Stimulated activated CD8-positive, alpha-beta memory T cell treated with anti-CD3 and anti-CD28 coated beads, Interleukin-4, amount 100 ng/mL, for 24 hours (primary cell): ENCODE results near the gene CELF4.

Experiments
- DNase-seq: peaks from one replicate; pipeline ENCODE4 v3.0.0-alpha.2; 2020; ENCODE audit warnings: low read depth

The CELF4 gene

DNA sequence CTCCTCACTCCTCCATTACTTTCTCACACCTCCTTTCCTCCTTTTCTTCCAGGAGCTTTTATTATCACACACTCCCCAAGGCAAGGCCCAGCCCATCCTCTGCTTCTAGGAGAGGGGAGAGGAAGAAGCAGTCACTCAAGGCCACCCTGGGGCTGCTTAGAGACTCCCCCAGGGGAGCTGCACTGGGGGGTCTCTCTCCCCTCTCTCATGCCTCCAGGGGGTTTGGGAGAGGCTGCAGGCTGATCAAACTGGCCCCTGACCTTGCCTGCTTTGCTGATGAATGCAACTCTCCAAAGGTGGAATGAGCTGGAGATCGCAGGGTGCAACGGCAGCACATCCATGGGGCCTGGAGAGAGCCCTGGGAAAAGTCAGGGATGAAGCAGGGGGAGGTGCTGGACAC lies 216.9 kb downstream of the CELF4 start:
- DNase-seq = no peak

DNA sequence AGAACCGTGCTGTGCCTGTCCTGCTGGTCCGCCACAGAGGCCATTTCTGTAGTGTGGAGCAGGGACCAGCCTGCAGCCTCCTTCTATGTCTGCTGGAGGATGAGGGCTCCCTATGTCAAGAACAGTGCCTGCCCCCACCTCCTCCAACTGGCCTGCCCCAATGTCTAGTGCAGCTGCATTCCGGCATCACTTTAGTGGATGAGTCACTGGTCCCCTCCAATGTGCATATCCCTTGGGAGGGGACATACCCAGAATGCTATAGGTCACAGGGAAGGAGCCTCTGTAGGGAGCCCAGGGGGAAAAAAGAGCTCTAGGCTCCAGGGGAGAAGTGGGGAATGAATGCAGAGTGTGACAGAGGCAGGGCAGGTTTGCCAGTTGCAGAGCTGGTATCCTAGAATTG lies 219.6 kb downstream of the CELF4 start:
- no peak for DNase-seq

DNA sequence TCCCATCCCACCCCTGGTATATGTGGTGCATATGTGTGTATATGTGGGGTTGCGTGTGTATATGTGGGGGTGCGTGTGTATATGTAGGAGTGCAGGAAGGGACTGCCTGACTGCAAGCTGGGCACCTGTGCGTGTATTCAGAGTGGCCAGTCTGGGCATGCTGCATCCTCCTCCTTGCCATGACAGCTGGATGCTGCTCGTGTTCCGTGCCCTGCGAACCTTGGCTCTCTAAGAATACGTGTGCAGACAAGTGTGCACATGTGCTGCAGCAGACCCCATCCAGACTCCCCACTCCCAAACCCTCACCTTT lies 222.1 kb downstream of the CELF4 start:
- DNase-seq = no peak

DNA sequence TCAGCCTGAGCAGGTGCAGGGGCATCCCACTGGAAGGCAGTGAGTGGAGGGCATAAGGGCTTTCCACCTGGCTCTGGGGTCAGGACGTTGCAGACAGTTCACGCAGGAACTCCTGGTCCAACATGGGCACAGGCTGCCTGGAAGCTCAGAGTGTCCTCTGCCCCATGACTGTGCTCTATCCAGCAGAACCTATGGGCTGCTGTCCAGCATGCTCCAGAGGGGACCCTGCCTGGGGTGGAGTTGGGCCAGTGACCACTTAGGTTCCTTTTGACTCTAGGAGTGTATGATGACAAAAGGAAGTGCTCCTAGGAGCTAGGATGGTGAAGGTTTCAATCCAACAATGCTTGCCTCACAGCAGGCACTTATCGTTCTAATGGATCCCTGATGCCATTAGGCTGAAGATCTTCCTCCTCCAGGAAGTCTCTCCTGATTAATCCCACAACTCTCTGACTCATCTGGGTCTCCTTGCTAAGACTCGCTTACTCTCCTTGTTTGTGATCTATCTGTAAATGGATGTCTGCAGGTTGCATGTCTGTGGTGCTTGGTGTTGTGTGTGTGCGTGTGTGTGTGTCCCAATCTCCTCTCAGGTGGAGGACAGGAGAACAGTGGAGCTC lies 224.0 kb downstream of the CELF4 start:
- no peak for DNase-seq

DNA sequence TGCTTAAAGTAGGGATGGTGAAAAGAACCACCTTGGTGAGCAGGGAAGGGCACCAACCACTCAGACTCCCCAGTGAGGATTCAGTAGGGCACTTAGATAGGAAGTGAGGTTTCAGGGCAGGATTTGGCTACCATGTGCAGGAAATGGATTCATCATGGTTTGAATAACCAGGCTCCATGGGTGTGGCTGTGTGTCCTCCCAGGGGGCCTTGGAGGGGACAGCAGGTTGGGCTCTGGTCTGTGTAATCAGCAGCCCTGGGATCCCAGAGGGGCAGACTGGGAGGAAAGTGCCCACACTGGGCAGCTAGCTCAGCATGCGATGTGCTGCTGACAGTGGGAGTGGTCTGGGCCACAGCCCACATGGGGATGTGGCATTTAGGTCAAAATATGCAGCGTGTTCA lies 224.6 kb downstream of the CELF4 start:
- no peak for DNase-seq

DNA sequence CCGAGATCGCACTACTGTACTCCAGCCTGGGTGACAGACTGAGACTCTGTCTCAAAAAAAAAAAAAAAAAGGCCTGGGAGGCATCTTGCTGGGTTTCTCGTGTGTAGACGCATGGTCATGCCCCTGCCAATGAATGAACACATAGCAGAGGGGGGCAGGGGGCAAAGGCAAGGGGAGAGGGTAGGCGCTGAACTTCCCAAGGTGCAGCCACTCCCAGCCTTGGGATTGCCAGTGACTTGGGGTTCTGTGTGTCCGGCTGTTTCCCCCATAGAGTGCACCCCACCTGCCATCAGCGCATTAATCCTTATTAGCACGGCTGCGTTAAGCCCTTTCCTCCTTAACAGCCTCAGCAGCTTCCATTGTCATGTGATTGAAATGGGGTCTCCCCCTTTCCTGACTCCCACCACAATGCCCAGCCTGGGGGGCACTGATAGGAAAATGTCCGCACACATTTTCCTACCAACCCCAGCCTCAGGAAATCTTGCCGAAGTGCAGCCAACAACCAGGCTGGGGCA lies 225.8 kb downstream of the CELF4 start:
- DNase-seq = no peak

DNA sequence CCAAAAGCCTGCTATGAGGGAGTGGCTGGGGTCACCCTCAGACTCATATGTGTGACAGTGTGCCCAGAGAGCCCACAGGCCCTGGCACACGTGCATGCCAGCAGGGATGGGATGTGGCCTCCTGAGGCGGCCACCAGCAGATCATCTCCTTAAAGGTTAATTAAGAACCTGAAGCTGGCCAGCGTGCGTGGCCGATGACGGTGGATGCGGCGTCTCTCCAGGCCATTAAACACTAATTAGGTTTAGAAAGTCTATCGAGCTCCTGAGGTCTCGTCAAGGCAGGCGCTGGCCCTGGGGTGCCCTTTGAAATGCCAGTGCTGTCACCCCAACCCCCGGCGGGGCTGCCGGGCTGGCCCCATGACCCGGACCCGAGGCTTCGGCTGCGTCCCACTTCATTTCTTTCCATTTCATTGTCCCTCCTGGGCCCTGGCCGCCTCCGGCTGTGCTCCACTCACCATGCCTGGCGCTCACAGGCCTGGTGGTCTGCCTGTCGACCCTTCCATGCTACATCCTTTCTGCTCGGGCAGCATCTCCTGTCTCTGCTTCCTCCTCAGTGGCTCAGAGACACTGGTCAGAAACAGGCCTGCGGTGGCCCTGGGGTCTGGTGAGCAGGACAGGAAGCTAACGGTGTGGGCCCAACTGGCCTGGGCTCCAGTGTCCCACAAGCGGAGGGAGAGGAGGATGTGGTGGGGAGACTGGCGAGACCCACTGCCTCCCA lies 228.9 kb downstream of the CELF4 start:
- no peak for DNase-seq

DNA sequence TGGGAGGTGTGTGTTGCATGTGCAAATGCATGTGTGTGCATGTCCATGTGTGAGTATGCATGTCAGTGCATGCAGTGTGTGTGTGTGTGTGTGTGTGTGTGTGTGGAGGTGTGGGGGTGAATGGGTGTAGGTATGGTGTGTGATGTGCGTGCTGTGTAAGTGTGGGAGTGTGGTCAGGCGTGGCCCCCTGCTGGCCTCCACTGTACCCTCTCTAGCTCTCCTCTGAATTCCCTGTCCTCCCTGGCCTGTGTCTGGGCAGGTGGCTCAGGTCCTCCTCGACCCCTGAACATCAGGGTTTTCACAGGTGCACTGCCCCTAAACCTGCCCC lies 230.2 kb downstream of the CELF4 start:
- DNase-seq = no peak

DNA sequence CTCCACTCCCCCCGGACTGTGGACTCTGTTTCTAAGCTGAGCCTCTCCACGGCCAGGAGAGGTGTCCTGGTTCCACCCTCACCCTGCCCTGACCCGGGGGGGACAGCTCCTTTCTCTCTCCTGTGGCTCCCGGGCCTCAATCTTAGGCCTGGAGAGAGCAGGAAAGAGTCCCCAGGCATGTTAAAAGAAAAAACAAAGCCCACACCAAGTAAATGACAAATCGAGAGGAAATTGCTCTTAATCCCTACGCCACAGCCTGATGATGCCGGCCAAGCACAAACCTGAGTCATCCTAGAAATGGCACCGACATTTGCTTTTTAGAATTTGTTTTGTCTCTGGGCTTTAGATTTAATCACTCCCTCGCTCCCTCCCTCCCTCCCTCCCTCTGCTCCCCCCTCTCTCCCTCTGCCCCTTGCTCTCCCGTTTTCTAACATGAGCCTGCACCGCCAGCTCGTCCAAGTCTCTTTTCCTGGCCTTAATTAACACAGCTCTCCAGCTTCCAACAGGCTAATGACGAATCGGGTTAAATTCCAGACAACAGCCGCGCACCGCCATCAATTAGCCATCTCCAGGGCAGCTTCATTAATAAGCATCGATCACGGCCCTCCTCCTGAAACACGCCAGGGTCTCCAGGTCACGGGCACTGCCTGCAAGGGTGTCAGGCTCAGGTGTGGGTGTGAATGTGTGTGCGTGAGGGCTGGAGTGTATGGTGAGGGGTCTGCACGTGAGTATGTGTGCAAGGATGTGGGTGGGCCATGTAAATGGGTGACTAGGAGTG lies 230.8 kb downstream of the CELF4 start:
- DNase-seq = no peak

DNA sequence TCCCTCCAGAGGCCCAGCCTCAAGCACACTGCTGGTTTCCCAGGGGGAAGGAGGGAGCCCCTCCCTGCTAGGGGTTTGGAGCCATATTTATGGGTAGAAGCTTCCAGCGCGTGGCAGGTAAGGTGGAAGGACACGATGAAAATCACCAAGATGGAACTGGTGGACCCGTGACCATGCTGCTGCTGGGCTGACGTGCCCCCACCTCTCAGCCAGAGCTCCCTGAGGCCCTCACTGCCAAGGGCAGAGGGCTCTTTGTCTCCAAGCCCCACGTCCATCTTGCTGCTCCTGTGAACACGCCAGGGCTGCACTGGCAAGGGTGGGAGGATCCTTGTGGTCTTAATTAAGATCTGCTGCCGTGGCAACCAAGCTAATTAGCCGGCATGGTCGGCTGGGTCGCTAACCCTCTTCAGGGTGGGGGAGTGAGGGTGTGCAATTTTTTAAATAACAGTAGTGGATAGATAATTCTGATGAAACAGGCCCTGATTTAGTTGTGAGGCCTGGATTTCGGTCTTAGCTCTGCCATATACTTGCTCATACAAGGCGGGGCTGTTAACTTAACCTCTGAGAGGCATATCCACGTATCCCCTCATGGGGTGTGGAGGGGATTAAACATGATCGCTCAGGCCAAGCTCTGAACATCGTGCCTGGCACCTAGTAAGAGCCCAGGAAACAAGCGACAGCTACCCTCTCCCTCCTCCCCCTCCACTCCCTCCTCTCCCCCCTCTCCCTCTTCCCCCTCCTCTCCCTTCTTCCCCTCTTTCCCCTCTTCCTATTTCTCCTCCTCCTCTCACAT lies 232.8 kb downstream of the CELF4 start:
- no peak for DNase-seq

DNA sequence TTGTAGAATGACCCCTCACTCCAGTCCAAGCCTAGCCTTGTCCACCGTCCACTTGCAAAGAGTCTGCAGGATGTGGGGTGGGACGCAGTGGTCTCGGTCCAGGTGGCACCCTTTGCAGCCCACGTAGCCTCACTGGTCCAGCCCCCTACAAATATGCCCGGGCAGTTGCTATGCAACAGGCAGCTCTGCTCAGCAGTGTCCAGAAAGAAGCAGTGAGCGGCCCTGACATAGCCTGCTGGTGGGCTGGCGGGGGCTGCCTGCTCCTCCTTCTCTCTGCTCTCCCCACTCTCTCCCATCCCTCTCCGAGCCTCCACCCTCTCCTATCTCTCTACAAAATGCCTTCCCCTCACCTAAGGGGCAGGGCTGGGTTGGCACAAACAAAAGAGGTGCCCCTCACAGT lies 233.4 kb downstream of the CELF4 start:
- DNase-seq = no peak

DNA sequence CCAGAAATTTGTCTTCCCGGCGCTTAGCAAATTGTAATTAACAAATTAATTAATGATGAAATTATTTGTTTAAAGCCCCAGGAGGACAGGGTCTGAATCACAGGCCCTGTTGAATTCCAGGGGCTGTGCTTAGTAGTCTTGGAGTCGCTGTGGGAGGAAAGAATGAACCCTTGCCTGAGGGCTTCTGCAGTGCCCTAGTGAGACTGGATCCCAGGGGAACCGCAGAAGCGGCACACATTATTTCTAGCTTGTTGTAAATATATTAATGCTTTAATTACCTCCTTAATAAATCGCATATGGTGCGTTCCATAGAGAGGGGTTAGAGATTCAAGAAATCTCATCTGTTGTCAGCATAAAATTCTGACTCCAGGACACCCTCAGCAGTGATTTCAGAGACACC lies 235.4 kb downstream of the CELF4 start:
- DNase-seq = no peak

DNA sequence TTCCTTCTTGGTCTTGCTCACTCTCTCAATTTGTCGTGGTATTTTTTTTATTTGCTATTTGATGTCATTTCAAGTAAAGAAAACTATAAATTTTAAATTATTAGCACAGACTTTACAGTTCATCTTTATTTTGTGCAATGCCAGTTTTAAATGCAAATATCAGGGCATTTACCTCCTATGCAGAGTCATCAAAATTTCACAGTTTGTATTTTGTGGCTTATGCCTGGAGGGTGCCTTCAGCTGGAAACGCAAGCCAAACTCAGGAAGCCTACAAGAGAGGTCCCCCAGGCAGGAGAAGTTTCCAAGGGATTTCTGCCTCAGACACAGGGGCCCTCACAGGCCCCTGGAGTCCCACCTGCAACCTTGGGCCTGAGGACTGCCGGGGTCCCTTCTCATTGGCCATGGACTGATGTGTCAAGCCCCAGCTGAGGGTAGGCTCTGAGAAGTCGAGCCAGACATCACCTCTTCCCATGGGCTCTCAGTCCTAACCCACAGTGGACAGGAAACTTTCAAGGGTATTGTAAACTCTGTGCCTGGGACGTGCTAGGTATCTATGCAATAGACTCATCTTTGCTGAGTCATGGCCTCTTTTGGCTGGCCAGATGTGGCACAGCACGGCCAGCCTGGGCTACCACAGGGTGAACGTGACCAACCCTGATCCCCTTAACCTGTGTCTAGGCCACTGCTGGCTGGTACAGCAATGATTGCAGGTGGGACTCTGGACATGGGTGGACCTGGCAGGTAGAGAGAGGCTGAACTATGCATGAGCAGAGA lies 236.5 kb downstream of the CELF4 start:
- DNase-seq = no peak

DNA sequence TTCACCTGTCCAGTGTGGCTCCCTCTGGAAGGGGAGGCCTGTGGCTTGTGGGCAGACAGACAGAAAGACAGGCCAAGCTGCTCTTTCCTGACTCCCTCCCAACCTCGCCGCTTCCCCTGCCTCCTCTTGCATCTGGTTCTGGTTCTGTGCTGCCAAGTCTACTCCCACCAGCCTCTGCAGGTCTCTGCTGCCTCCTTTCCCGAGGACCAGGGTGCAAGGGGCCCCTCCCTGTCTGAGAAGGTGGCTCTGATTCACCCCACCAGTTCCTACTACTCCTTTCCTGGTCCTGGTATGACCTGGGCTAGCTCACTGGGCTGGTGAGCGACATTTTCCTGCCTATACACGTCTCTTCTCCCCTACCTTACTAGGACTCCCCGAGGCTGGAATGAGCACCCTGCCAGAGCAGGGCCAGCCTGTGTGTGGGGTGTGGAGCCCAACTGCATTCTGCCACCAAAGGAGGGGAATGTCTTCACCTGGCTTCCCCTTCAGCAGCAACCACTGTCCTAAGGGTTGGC lies 238.5 kb downstream of the CELF4 start:
- no peak for DNase-seq

DNA sequence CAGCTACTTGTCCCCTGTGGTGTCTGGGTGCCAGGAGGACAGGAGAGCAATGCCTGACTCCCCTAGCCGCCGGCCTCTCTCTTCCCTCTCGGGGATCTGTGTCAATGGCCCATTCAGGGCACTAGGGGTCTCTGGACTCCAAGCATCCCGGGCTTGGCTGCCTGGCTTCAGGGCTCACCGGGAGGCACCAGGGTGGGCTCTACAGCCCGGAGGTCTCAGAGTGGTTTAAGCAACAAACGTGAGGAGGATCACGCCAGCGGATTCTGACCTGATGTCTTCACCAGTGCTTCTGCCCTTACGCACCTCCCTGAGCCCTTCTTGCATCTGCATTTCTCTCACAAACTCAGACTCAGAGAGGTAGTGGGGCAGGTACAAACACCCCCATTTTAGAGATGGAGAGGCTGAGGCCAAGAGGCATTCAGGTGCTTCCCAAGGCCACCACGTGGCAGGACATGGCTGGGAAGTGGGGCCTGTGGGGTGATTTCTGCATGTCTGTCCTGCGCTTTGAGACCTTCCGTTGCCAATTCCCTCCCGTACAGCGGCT lies 243.0 kb downstream of the CELF4 start:
- no peak for DNase-seq

DNA sequence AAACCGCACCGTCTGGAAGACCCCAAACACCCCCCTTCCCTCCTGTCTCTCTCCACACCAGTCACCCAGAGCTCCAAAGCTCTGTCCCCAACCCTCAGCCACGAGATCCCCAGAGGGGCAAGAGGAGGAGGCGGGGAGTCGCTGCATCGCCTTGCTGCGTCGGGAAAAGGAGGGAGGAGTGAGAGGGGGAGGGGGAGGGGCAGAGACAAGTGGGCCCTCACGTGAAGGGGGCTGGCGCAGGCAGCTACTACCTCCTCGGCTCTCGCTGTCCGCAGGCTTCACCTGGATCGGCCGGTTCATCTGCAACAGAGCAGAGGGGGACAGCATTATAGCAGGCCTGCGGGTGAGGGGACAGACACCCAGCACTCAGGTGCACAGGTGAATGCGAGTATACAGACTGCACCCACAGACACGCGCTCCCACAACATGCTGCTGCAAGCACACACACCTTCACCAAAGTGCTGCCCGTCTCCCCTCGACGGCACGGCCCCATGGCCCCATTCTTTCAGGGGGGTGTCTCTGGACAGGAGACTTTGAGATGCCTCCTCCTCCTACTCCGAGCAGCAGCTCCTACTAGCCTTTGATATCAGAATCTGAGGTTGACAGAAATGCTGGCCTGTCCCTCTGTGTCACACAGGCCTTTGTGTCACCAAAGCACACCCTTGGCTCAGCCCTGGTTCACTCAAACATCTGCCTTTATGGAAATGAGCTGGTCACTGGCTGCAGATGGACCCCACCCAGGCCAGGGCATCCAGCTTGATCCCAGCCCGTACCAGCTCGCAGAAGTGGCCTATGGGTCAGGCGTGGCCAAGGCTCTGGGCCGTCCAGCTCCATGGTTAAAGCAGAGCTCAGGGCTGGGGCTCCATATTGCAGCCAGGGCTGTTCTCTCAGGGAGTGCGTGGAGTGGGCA lies 243.8 kb downstream of the CELF4 start:
- DNase-seq = no peak

DNA sequence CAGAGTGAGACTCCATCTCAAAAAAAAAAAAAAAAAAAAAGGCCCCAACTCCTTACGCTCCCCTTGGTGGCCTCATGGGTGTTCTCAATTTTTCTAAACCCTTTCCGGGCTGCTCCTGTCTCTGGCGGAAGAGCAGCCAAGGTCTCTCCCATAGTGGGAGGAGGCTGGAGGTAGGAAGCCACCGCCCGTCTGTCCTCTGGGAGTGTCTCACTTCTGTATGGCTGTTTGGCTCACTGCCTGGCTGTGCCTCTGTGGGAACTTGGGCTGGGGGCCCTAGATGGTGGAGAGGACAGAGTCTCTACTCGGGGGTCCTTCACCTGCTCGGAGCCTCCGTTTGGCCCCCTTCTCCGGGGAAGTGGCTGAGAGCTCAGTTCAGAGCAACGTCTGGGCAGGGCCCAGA lies 245.3 kb downstream of the CELF4 start:
- no peak for DNase-seq

DNA sequence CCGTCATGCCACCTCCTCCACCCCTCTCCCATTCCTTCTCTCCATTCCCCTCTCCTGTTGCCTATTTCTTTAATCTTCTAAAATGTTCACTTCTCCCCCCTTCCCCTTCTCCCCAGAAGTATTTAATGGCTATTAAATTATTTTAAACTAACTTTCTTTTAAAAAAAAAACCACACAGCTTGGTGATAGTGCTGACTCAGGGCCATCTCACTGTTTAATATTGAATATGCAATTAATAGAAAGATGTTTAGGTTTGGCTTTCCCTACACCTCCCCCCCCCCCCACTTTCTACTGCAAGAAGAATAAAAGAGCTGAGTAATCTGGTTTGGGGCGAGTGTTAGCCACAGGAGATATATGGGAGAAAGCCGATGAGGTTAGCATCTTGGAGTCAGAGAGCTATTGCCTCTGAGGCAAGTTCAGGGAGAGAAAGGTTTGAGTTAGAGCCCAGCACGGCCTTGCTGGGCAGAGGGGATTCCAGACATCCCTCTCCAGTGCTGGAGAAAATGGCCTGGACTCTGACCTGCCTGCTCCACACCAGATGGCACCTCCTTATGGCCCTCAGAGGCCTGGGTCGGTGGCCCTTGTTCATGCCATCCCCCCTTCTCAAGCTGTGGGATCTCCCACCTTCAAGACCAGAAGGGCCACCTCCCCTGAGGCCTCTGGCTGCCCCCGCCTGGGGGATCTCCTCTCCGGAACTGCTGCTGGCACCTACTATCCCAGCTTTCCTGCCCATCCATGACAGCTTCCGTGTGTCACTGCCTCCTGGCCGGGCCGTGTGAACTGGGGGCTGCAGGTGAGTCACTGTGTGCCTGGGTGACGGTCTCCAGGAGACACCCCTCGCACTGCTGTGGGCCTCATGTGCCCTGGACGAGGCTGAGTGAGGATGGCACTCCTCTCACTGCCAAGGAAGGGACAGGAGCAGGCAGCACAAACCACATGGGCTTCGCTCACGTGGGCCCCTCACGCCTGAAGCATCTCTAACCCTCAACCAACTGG lies 246.9 kb downstream of the CELF4 start:
- DNase-seq = no peak

DNA sequence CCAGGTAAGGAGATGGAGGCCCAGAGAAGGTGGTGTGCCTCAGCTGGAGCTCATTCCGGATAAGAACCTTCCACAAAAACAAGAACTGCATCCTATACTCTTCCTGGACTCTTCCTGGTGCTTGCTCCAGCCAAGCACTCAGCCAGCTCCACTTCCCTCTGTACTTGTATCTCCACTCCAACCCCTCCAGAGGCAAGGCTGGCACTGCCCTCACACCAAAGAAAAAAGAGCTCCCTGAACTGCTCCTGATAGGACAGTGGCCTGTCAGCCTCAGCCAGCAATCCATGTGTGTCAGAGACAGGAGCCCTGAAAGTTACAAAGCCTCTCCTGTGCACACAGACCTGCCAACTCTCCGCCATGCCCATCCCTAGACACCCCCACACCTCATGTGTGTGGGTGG lies 248.1 kb downstream of the CELF4 start:
- no peak for DNase-seq
